Esophagus squamous epithelium (tissue), 5 donors: ENCODE data around the gene TSKU. TPM values are rescaled to one million over a fixed set of nuclear protein-coding genes. Genes with fewer than 3 reads are reported as not detected.

ENCODE experiments used
- DNase-seq: peaks from one replicate; lab custom pipeline; 2025; lab: John Stamatoyannopoulos, UW
- H3K27ac ChIP-seq, 4 donors: fragments of 200-600 bp; sonication (generic); one replicate each; pipeline ENCODE4 v1.5.1; 2016 to 2019; ENCODE audit warnings: mild to moderate bottlenecking in 1 of 4
- H3K27me3 ChIP-seq, 4 donors: fragments of 200-600 bp; sonication (generic); 1 replicate in 3 of 4; 2 replicates in 1 of 4; pipeline versions ENCODE4 v1.5.1 to v1.6.0; 2017 to 2021; ENCODE audit warnings: antibody characterized with exemption in 1 of 4
- H3K36me3 ChIP-seq, 3 donors: fragments of 200-600 bp; sonication (generic); one replicate each; pipeline ENCODE4 v1.5.1; 2016 to 2019
- H3K4me1 ChIP-seq, 3 donors: fragments of 200-600 bp; sonication (generic); one replicate each; pipeline ENCODE4 v1.5.1; 2017 to 2019
- H3K4me3 ChIP-seq, 4 donors: fragments of 200-600 bp; sonication (generic); 1 replicate in 3 of 4; 2 replicates in 1 of 4; pipeline ENCODE4 v1.5.1; 2016 to 2019; ENCODE audit warnings: mild to moderate bottlenecking in 2 of 4, moderate library complexity in 1 of 4
- H3K9me3 ChIP-seq, 3 donors: fragments of 200-600 bp; sonication (generic); one replicate each; pipeline ENCODE4 v1.5.1; 2016 to 2019
- CTCF ChIP-seq, 6 experiments: fragments of 450-650 bp in 4 of 6; fragments of 200-600 bp in 2 of 6; sonication (generic) in 2 of 6; IDR thresholded peaks; one replicate each; pipeline ENCODE4 v1.5.1; 2016 to 2019; ENCODE audit warnings: antibody characterized with exemption in 6 of 6, mild to moderate bottlenecking in 4 of 6, moderate library complexity in 4 of 6
- POLR2A ChIP-seq, 4 donors: fragments of 450-650 bp; IDR thresholded peaks; one replicate each; pipeline ENCODE4 v1.6.1; 2017; ENCODE audit warnings: antibody characterized with exemption in 4 of 4, mild to moderate bottlenecking in 4 of 4, moderate library complexity in 3 of 4
- WGBS, 2 donors: methylation state at CpG; one replicate each; pipeline ENCODE4 v1.1.5; 2018; 5-methylcytosine and 5-hydroxymethylcytosine counted together
- intact Hi-C: fragments of 100-400 bp; cut with DNase I; formaldehyde crosslinking; loops from one replicate; pipeline ENCODE4 v1.15.0; 2022
- total RNA-seq, 4 donors: library from RNA; depleted of rRNA; stranded (reverse); fragments of >200 nt; gene quantifications; one replicate each; pipeline ENCODE4 v1.1.0, GENCODE V29; 2016
- donor health status: DM: yes; HTN: yes; CAD: no.

The TSKU gene
- total RNA-seq, 4 donors from 2014 or later, result 51.4 to 95.9 (median 88.4) TPM

DNA sequence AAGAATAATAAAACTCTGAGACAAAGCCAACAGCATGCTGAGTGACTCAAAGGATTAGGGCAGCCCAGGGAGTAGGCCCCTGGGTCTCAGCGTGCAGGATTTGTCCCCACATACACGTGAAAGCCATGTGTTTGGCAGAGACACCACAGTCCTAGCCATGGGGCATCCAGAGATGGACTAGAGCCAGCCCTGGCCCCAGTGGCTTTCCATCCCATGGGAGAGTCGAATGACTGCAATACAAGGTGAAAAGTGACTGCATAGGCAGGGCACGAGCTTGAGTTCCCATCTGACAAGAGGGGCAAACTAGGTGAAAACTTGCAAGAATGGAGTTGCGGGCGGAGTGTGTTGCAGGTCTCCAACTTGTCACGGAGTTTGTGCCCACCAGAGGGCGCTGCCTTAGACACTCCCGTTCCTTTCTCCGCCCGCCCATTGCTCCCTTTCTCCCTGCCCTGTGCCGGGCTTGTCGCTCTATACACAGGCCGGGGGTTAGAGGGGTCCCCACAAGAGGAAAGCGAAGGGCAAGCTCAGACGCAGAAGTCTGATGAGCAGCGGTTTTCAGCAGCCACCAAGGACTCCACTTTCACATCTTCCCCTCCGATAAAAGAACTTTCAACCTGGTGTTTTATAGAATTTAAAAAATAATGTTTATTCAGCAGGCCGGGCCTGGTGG, 24.2 kb downstream of the TSKU start:
- H3K27ac ChIP-seq, result peak overlapping the region in 3 of 4 donors; percentile 20 to 56 (median 33)
- H3K4me3 ChIP-seq, result peak overlapping the region in 1 of 4 donors; percentile 40
- H3K4me1 ChIP-seq, result peaks cover 17 to 64% (median 33%) of the 10 kb centered on the region in 3 donors
- intact Hi-C loops, result loop anchor here (5.0 kb wide), 1 partner anchor 110 kb away; no protein-coding TSS in a partner anchor
- DNase-seq, result no peak
- peak; percentile 67 to 86 (median 74) for TF ChIP-seq CTCF (IDR thresholded peaks at IDR 0.05)
- TF ChIP-seq POLR2A (IDR thresholded peaks at IDR 0.05), result no peak
- no peaks in the 10 kb centered on the region for H3K36me3 ChIP-seq
- no peaks in the 10 kb centered on the region for H3K9me3 ChIP-seq
- H3K27me3 ChIP-seq, result no peaks in the 10 kb centered on the region
- 4 to 6% methylated on average over 17 of the region's 19 CpGs for WGBS, 2 donors

DNA sequence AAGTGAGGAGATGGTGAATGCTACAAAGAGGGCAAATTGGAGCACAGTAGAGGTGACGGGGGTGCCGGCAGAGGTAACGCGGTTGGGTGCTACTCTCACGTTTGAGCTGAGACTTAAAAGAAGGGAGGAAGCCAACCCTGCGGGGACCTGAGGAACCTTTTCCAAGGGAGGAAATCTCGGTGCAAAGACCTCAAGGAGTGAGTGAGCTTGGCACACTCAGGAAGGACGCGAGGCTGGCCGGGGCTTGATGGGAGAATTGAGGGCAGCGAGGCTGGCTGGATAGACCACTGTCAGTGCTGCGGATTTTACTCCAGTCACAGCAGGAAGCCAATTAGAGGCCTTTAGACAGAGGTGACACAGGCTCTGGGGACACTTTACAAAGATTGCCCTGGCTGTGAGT, 25.0 kb downstream of the TSKU start:
- peaks cover 12 to 56% (median 30%) of the 10 kb centered on the region in 3 donors for H3K4me1 ChIP-seq

DNA sequence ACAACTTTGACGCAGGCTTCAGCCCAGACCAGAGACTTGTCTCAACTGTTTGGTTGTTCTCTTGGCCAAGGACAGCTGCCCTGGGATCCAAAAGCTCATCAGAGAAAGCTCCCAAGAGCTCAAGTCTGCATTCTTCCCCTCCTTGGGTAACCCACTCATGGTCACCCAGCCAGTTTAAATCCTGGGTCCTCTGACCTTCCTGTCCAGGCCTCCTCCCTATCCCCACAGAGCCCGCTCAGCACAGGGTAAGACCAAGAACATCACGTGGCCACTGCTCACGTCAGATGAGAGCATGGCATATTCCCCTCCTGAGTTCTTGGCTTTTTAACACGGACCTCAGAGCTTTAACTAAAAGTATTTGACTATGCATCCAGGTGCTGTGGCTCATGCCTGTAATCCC, 25.8 kb downstream of the TSKU start:
- Histone ChIP-seq H3K27ac (no peak overlapping the region), H3K36me3 (no peaks in the 10 kb centered on the region), H3K9me3 (peaks cover 0 to under 1% (median 0%) of the 10 kb centered on the region in 3 donors), H3K27me3 (no peaks in the 10 kb centered on the region), H3K4me3 (no peak overlapping the region), H3K4me1 (peaks cover 12 to 48% (median 30%) of the 10 kb centered on the region in 3 donors)
- no peak for DNase-seq
- 88 to 94% methylated on average over 4 to 5 of the region's 5 CpGs for WGBS, 2 donors
- intact Hi-C loops, result loop anchor here (5.0 kb wide), 1 partner anchor 108 kb away; no protein-coding TSS in a partner anchor
- TF ChIP-seq POLR2A (IDR thresholded peaks at IDR 0.05), result no peak
- no peak for TF ChIP-seq CTCF (IDR thresholded peaks at IDR 0.05)

More for the DNA sequence above, 25.0 kb downstream of the TSKU start:
- no peak for DNase-seq
- no peak overlapping the region for H3K4me3 ChIP-seq
- no peaks in the 10 kb centered on the region for H3K9me3 ChIP-seq
- TF ChIP-seq POLR2A (IDR thresholded peaks at IDR 0.05) (no peak), CTCF (IDR thresholded peaks at IDR 0.05) (no peak)
- intact Hi-C loops, result loop anchor here (5.0 kb wide), 1 partner anchor 109 kb away; no protein-coding TSS in a partner anchor
- H3K36me3 ChIP-seq, result no peaks in the 10 kb centered on the region
- 86 to 92% methylated on average over 10 to 12 of the region's 12 CpGs for WGBS, 2 donors
- no peaks in the 10 kb centered on the region for H3K27me3 ChIP-seq
- H3K27ac ChIP-seq, result no peak overlapping the region

DNA sequence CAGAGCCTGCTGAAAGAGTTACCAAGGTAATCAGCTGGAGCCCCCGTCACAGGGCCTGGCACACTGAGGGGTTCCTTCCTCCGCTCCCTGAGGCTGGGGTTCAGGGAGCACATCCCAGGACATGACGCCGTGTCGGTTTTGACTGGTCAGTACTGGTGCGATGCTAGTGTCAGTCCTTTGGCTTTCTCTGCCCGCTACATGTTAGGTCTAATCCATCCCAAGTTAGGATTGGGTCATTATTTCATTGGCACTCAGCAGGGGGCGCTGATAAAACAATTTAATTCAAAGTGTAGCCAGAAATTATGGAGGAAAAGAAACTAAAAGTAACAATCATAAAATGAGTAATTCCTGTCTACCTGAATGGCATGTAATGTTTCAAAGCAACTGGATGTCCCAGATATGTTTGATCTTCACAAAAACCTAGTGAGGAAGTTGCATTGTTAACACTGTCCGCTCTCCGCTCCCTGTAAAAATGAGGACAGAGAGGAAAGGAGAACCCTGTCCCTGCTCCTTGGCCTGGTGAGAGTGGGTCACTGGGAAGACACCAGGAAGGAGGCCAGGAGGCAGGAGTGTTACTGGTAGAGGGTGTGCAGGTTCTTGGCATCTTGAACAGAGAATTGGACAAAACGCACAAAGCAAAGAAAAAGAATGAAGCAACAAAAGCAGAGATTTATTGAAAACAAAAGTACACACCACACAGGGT, 27.1 kb downstream of the TSKU start:
- H3K4me1 ChIP-seq, result peaks cover 8 to 35% (median 22%) of the 10 kb centered on the region in 3 donors
- TF ChIP-seq CTCF (IDR thresholded peaks at IDR 0.05), result peak; percentile 41 to 81 (median 63)
- no peak for TF ChIP-seq POLR2A (IDR thresholded peaks at IDR 0.05)
- H3K27ac ChIP-seq, result peak overlapping the region in 1 of 4 donors; percentile 1
- no peaks in the 10 kb centered on the region for H3K27me3 ChIP-seq
- no peak overlapping the region for H3K4me3 ChIP-seq
- intact Hi-C loops, result no loop called here
- H3K9me3 ChIP-seq, result peaks cover 0 to 12% (median 4%) of the 10 kb centered on the region in 3 donors
- no peaks in the 10 kb centered on the region for H3K36me3 ChIP-seq
- no peak for DNase-seq
- 54 to 60% methylated on average over 8 to 11 of the region's 11 CpGs for WGBS, 2 donors

GRCh38 chr11:76811259-76811658, 28.1 kb downstream of the TSKU start:
- intact Hi-C loops, result no loop called here
- Histone ChIP-seq H3K27ac (no peak overlapping the region), H3K4me1 (peaks cover 8 to 25% (median 12%) of the 10 kb centered on the region in 3 donors), H3K9me3 (peaks cover 0 to 21% (median 13%) of the 10 kb centered on the region in 3 donors), H3K36me3 (no peaks in the 10 kb centered on the region), H3K27me3 (no peaks in the 10 kb centered on the region), H3K4me3 (no peak overlapping the region)
- TF ChIP-seq POLR2A (IDR thresholded peaks at IDR 0.05) (no peak), CTCF (IDR thresholded peaks at IDR 0.05) (no peak)
- 96 to 98% methylated on average over 4 of the region's 4 CpGs for WGBS, 2 donors
- no peak for DNase-seq
